Fibroblast of pulmonary artery (primary cell): ENCODE measurements around the gene FEM1B.

Source experiments
- DNase-seq: peaks from one replicate; pipeline ENCODE4 v3.0.0-alpha.2; 2010; ENCODE audit warnings: low read depth
- H3K4me3 ChIP-seq: replicated peaks from 2 replicates; pipeline ENCODE4 v1.5.1; 2011; ENCODE audit warnings: low read depth, mild to moderate bottlenecking, control low read depth, low read length, moderate library complexity
- TF ChIP-seq, protein P1 (sequence below): IDR thresholded peaks from 2 replicates; pipeline ENCODE4 v1.5.1; 2011; ENCODE audit warnings: mild to moderate bottlenecking, control low read depth, low read length, inconsistent platforms; ENCODE audit errors: missing control alignments

FEM1B gene

GRCh38 chr15:68339481-68339880, 61.9 kb downstream of the FEM1B start:
- no peak overlapping the region for H3K4me3 ChIP-seq
- no peak for DNase-seq
- TF ChIP-seq, protein P1, sequence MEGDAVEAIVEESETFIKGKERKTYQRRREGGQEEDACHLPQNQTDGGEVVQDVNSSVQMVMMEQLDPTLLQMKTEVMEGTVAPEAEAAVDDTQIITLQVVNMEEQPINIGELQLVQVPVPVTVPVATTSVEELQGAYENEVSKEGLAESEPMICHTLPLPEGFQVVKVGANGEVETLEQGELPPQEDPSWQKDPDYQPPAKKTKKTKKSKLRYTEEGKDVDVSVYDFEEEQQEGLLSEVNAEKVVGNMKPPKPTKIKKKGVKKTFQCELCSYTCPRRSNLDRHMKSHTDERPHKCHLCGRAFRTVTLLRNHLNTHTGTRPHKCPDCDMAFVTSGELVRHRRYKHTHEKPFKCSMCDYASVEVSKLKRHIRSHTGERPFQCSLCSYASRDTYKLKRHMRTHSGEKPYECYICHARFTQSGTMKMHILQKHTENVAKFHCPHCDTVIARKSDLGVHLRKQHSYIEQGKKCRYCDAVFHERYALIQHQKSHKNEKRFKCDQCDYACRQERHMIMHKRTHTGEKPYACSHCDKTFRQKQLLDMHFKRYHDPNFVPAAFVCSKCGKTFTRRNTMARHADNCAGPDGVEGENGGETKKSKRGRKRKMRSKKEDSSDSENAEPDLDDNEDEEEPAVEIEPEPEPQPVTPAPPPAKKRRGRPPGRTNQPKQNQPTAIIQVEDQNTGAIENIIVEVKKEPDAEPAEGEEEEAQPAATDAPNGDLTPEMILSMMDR: no peak

DNA sequence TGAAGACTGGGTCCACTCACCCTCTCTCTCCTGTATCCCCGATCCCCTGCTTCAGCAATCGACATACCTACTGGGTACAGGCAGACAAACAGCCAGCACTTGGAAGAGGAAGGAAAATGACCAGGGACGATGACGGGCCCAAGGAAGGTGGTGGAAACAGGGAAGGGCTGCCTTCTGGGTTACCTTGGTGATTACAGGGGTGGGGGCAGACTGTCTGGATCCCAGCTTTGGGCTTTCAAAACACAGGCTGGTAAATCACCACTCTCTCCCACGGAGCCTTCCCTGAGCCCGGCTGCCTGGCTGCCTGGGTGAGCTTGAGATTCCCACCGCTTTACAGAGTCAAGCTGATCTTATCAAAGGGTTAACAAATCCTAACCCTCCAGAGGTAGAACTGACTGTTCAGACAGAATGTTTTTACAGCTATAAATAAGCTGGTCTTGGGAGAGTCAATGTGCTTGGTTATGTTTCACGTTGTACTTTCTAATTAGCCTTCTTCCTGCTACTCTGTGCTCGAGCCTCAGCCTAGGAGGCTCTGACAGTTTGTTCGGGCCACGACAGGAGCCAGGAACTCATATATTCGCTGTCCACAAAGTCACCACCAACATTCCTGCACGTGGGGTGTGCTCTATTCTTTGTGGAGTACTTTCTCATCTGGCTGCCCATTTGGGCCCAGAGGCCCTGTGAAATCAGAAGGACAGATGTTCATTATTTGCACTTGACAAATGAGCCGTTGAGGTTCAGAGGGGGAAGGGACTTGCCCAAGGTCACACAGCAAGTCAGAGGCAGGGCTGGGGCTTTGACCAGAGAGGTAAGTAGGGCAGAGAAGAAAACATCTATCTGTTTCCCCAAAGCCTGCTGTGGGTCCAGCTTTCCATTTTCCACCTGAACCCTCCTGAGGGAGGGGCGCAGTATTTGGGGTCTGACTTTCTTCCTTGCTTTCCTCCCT, 63.5 kb downstream of the FEM1B start:
- no peak overlapping the region for H3K4me3 ChIP-seq
- TF ChIP-seq, protein P1: no peak
- DNase-seq: no peak

DNA sequence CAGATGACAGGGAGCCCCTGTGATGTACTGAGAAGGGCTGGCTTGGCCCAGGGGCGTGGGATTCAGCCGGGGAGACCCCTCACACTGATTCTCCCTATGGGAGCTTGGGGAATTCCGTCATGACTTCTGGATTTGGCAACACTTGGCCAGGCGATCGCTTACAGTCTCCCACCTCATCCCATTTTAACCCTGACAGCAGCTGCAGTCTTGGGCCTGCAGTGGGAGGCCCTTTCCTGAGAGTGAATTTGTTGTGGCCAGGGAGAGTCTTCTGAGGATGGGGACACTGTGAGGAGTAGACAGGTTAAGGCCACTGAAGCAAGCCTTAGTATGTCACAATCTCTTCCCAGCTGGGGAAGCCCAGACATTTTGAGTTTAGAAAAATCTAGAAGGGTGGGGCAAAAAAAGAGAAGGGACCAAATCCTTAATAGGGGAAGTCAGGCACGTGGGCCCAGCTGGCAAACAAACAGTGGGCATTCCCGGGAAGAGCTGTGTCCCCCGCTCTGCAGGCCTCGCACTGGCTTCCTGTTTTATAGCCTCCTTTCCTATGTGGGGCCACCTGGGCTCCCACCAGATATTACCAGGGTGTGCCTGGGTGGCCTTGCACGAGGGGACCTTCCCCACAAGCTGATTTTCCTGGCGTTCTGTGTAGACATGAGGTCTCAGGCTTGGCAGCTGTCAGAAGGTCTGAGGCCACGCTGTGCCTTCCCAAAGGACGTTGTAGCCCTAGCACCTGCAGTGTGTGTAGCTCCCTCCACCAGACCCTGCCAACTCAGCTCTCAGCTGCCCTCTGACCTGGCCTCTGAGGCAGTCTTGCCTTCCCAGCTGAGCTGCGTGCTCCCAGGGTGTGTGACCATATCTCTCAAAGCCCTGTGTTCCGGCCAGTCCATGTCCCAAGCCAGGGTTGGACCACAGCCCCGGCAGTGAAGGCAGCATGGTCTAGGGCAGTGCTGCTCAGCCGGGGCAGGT, 64.5 kb downstream of the FEM1B start:
- no peak overlapping the region for H3K4me3 ChIP-seq
- TF ChIP-seq, protein P1: no peak
- DNase-seq: no peak

- TF ChIP-seq, protein P1: no peak
- no peak for DNase-seq
- H3K4me3 ChIP-seq: no peak overlapping the region
Measured at GRCh38 chr15:68343579-68344225, 66.2 kb downstream of the FEM1B start.

- no peak overlapping the region for H3K4me3 ChIP-seq
- TF ChIP-seq, protein P1: no peak
- no peak for DNase-seq
Measured at GRCh38 chr15:68344600-68344999, 67.1 kb downstream of the FEM1B start.
